Central memory CD4-positive, alpha-beta T cell (primary cell): Measurements from ENCODE around the gene GOLPH3L.
"Not testable (repeated sequence)": the region's sequence is repeated elsewhere in the genome, so short reads cannot be mapped to it uniquely, and the experiment has no call there.

Source experiments
- DNase-seq: peaks from one replicate; pipeline ENCODE4 v3.0.0; 2022

GOLPH3L gene

GRCh38 chr1:150657064-150657463 lies 39.9 kb downstream of the GOLPH3L start:
- not testable (repeated sequence) for DNase-seq

DNA sequence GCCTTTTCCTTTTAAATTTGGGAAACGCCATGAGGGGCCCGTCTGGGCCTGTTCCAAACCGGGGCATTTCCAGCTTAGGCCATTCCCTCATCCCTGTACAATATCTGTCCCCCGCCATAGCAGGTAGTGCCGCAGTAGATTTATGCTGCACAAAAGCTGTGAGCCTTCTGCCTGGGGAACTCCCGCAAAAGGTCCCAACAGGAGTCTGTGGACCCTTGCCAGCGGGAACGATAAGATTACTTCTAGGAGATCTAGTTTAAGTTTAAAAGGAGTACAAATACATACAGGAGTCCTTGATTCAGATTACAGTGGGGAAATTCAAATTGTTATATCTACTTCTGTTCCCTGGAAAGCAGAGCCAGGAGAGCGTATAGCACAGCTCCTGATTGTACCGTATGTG lies 42.3 kb downstream of the GOLPH3L start:
- not testable (repeated sequence) for DNase-seq

GRCh38 chr1:150650193-150650592 lies 46.8 kb downstream of the GOLPH3L start:
- DNase-seq: no peak

DNA sequence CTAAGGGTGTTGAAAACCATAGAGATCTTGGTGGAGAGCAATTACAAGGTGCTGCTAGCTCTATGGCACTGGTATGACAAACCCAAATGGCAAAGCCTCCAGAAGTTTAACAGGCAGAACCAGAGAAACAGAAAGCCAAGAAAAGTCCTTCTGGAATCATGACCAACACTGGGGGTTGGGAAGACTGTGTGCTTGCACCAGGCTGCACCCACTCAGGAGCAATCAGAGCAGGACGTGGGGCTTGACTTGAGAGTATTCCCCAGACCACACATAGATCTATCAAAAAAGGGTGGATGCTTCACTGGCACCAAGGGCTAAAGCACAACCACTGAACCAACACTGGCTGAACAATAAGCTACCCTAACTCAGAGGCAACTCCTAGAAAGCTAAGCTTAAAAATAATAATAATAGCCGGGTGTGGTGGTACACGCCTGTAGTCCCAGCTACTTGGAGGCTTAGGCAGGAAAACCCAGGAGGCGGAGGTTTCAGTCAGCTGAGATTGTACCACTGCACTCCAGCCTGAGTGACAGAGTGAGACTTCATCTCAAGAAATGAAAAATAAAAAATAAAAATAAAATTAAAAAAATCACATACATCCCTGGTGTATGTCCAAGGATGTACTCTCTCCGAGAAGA lies 47.4 kb downstream of the GOLPH3L start:
- DNase-seq: no peak

- DNase-seq: no peak
Measured at GRCh38 chr1:150642296-150642695, 54.7 kb downstream of the GOLPH3L start.

DNA sequence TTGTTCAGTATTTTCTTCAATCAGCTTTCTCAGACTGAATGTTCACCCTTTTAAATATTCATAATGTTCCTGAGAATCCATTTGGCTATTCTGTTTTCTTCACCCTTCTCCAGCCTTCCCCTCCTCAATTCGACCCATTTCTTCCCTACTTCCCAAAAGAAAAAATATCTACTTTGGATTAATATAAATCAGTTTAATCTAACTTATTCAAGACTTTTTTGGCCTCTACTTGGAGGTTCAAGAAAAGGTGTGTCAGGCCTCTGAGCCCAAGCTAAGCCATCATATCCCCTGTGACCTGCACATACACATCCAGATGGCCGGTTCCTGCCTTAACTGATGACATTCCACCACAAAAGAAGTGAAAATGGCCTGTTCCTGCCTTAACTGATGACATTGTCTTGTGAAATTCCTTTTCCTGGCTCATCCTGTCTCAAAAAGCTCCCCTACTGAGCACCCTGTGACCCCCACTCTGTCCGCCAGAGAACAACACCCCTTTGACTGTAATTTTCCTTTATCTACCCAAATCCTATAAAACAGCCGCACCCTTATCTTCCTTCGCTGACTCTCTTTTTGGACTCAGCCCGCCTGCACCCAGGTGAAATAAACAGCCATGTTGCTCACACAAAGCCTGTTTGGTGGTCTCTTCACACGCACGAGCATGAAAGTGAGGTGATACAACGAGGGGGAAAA lies 55.7 kb downstream of the GOLPH3L start:
- not testable (repeated sequence) for DNase-seq

DNA sequence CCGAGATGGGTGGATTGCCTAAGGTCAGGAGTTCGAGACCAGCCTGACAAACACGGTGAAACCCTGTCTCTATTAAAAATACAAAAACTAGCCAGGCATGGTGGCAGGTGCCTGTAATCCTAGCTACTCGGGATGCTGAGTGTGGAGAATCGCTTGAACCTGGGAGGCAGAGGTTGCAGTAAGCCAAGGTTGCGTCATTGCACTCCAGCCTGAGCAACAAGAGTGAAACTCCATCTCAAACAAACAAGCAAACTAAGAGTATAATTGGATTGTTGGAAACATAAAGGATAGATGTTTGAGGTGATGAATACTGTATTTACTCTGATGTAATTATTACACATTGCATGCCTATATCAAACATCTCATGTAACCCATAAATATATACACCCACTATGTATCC lies 58.5 kb downstream of the GOLPH3L start:
- DNase-seq: not testable (repeated sequence)

DNA sequence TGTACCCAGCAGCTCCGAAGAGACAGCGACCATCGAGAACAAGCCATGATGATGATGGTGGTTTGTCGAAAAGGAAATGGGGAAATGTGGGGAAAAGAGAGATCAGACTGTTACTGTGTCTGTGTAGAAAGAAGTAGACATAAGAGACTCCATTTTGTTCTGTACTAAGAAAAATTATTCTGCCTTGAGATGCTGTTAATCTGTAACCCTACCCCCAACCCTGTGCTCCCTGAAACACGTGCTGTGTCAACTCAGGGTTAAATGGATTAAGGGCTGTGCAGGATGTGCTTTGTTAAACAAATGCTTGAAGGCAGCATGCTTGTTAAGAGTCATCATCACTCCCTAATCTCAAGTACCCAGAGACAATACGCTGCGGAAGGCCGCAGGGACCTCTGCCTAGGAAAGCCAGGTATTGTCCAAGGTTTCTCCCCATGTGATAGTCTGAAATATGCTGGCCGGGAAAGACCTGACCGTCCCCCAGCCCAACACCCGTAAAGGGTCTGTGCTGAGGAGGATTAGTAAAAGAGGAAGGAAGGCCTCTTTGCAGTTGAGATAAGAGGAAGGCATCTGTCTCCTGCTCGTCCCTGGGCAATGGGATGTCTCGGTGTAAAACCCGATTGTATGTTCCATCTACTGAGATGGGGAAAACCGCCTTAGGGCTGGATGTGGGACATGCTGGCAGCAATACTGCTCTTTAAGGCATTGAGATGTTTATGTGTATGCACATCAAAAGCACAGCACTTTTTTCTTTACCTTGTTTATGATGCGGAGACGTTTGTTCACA lies 61.9 kb downstream of the GOLPH3L start:
- not testable (repeated sequence) for DNase-seq

DNA sequence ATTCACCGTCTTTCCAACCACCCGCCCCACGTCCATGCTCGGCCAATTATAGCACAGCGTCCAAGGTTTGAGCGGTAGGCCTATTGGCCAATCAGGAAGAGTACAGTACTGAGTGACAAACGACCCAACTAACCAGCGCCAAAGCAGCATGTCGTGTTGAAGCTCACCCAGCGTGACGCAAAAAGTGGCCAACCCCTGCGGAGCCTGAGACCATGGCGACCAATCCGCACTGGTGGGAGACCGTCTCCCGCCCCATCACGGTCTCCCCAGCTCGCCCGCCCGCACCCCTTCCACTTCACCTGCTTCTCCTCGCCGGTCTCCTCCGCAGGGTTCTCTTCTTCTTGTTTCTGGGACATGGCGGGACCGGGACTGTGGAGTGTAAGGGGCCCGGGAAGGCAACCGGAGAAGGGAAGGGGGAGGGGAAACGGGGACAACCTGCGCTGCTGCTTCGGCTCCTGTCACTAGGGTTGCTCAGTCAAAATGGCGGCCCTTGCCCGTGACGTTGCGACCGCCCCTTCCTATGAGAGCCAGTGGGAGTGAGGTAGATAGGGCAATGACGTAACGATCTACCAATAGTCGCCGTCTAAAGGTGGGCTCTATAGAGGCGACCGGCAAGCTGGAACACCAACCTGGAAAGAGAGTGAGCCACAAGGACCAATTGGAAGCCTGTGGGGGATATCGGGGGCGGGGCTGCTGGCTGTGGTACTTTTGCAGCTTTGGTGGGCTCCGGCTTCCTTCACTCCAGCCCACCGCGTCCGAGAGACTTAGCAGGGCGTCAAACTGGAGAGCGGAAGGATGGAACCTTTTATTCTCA lies 67.6 kb downstream of the GOLPH3L start, which contains the start of gene ENSA:
Gene ENSA (minus strand): TSS at position 498 of the 814 bp plus-strand sequence. CDS start 142 bp downstream, at position 356.
- peak; percentile 97 for DNase-seq

DNA sequence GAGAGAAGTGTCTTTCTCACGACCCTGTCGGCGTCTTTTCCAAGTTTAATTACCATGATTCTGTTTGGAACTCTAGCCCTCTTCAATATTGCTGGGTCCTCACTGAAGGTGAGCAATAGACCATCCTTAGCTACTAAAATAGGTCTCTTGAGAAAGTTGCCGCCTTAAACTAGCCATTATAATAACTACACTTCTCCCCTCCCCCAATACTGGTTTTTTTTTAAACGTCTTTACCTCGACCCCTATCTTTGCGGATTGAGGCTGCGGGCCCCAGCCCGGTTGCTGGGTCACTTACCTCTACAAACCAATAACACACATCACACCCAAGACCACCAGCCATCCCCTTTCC lies 68.2 kb downstream of the GOLPH3L start:
- no peak for DNase-seq

GRCh38 chr1:150627826-150628410 lies 69.0 kb downstream of the GOLPH3L start:
- DNase-seq: no peak

DNA sequence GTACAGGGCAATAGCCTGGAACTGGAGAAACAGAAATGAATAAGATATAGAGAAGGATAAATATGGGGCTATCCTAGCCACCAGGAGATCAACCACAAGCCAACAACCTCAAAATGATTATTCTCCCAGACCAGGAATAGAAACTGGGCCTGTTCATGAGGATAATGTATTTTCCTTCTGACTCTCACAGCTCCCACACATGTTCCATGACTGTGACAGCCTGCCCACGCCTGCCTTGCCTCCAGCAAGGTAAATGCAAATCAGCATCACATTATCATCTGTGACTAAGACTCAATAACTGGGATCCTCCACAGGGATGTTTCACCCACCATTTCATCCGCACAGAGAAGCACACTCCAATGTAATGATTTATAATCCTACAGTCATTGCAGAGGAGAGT lies 70.8 kb downstream of the GOLPH3L start:
- DNase-seq: no peak

DNA sequence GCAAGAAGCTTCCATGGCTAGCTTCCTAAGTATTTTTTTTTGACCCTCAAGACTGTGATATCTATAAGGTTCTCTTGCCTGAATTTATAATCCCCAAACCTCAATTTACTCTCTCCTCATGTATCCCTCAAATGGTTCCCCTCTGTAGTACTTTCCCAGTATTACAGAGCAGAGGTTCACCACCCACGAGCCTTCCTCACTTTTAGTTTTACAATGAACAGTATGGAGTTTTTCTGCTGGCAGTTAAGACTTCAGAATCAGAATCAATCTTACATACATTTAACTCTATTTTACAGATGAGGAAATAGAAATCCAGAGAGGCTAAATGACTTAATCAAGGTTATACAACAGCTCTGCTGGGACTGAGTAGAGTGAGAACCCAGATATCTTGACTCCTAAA lies 72.4 kb downstream of the GOLPH3L start:
- not testable (repeated sequence) for DNase-seq

DNA sequence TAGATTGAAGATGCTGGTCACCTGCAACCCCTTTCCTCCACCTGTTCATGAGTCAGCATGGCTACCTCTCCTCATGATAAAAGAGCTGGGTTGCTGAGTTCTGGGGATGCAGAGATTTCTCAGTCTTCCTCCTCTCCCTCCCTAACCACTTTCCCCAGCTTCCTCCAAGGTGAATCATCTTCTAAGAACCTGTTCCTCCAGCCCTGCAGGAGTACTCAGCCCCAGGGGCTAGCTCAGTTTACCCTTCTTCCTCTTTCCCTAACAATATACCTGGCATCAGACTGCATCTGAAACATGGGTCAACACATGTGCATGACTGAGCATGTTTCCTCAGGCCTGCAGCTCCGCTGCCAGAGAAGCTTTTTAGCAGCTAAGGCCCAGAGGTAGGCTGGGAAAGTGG lies 72.8 kb downstream of the GOLPH3L start:
- not testable (repeated sequence) for DNase-seq

DNA sequence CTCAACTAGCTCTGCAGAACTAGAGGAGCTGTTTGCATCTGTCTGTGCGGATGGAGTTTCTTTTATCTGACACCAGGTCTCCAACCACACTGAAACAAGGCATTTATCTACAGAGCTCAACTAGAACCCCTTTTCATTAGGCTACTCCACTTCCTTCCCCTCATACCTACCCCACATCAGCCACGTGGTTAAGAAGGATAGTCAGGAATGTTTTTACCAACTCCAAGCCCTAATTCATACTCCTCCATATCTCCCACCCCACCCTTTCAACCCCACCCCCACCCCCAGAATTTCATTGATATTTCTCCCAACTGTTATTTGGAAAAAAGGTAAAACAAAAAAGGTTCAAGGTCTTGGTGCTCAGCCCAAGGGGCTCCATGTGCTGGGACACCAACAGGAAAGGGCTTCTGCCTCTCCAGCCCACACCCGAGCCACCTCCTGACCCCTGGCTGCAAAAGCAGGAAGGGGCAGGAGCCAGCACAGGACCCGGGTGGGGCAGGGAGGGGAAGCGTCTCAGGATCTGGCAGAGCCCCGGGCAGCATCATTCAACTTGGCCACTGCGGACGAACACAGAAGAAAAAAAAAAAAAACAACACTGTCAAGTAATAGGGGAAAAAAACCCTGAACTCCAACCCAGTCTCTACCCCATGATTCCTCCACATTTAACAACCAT lies 74.5 kb downstream of the GOLPH3L start:
- DNase-seq: no peak

GRCh38 chr1:150621497-150622302 lies 75.3 kb downstream of the GOLPH3L start:
- peak; percentile 63 for DNase-seq

DNA sequence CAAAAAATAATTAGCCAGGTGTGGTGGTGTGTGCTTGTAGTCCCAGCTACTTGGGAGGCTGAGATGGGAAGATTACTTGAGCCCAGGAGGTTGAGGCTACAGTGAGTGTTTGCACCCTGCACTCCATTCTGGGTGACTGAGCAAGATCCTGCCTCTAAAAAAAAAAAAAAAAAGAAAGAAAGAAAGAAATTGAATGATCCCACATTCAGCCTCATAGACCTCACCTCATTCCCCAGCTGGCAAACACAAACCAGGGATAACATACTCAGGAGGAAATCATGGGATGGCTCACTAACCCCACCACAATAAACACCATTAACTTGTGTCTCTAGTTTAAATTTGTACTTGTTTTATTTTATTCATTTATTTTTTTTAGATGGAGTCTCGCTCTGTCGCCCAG lies 76.0 kb downstream of the GOLPH3L start:
- no peak for DNase-seq

GRCh38 chr1:150619576-150620509 lies 77.1 kb downstream of the GOLPH3L start:
- no peak for DNase-seq

DNA sequence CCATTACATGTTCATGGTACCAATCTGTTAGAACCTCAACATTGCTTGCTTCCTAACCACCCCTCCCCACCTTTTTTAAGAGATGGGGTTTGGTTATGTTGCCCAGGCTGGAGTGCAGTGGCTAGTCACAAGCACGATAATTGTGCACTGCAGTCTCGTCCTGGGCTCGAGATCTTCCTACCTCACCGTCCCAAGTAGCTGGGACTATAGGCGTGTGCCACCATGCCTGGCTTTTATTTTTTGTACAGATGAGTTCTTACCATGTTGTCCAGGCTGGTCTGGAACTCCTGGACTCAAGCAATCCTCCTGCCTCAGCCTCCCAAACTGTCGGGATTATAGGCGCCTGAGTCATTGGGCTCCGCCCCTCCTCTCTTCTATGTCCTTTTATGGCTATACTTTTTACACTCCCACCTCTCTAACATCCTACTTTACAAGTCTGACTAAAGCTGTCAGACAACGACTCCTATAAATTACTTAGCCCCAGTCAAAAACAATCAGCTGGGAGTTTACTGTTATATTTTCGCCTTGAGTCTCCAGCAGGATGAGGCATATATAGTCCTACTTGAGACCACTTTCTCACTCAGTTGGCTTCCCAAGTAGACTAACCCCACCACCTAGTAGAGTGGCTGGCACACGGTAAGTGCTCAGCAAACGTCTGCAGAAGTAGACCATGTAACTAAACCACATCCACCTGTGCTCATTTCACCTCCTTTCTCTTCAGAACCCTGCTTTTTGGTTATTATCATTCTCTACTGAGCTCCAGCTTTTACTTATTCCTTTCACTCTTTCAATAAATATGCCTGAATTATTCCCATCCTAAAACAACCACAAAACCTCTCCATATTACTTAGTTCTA lies 81.4 kb downstream of the GOLPH3L start:
- no peak for DNase-seq
